Erythroblast (primary cell): ENCODE data around the gene CTF1.

Experiments used
- GATA1 ChIP-seq: IDR thresholded peaks from 2 replicates; pipeline ENCODE4 v1.6.1; 2011; ENCODE audit warnings: low read depth, mild to moderate bottlenecking, control low read depth, low read length, moderate library complexity
- POLR2A ChIP-seq: IDR thresholded peaks from 2 replicates; pipeline ENCODE4 v1.6.1; 2011; ENCODE audit warnings: mild to moderate bottlenecking, low read length

- TF ChIP-seq POLR2A (no peak), GATA1 (no peak)
Measured at GRCh38 chr16:30953111-30953510, 56.7 kb downstream of the CTF1 start.
